H1 (cell line): Measurements from ENCODE around the gene RASSF10. TPM values are rescaled to one million over a fixed set of nuclear protein-coding genes. Genes with fewer than 3 reads are reported as not detected.

Experiments
- RAD21 ChIP-seq, 2 experiments: IDR thresholded peaks in 1 of 2; conservative IDR thresholded peaks in 1 of 2; 2 replicates each; pipeline ENCODE4 v1.6.1; 2011; ENCODE audit warnings: low read depth in 2 of 2, low read length in 2 of 2, improper control_type of control experiment in 1 of 2, inconsistent platforms in 1 of 2, mild to moderate bottlenecking in 1 of 2, moderate library complexity in 1 of 2
- polyA plus RNA-seq, 7 experiments: library from polyadenylated mRNA; depleted of rRNA in 3 of 7; stranded (reverse) in 5 of 7; unstranded in 2 of 7; fragments of >200 nt in 5 of 7; fragments of 200-250 nt in 2 of 7; gene quantifications; 1 replicate in 5 of 7; 2 replicates in 1 of 7; 4 replicates in 1 of 7; pipeline versions ENCODE4 v1.2.1 to v1.2.3, GENCODE V29; 2011 to 2013; ENCODE audit warnings: missing spikeins in 2 of 7, mixed read lengths in 2 of 7
- total RNA-seq: library from RNA; stranded (reverse); fragmentation: NEBNext Ultra II Directional; extraction: Animal tissue kit (Norgen Biotek cat#: 25700); gene quantifications from 2 replicates; pipeline ENCODE4 v1.2.1, GENCODE V29; 2021
- TF ChIP-seq, protein P1 (sequence below): IDR thresholded peaks from 2 replicates; pipeline ENCODE4 v1.6.1; 2011; ENCODE audit warnings: low read length, improper control_type of control experiment

RASSF10 gene
- total and polyA plus RNA-seq, 2 of the 8 experiments (the other 6 are each of a cell fraction or from before 2014, with no cell fraction given), result 0.51 to 1.8 TPM

DNA sequence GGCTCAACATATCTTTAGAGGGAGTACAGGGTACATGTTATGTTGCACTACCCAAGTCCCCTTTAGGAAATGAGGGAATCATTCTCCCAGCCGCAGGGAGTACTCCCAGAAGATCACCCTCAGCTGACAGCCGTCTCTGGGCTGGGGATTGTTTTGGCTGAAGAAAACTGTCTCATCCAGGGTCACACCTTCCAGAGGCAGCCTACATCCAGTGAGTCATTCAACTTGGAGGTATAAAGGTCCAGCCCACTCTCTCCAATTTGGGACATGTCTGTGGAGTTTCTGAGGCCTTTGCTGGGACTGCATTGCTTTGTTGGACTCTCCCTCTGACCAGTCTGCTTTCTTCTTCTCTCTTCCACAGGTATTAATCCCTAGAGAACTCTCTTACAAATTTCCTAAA is 42.1 kb downstream of the RASSF10 start (continued):
- TF ChIP-seq RAD21 (IDR thresholded peaks at IDR 0.05 in 1 of 2, conservative IDR thresholded peaks at IDR 0.05 in 1 of 2; ENCODE audit: low read depth in 2 of 2, low read length in 2 of 2), result no peak
- TF ChIP-seq, protein P1, sequence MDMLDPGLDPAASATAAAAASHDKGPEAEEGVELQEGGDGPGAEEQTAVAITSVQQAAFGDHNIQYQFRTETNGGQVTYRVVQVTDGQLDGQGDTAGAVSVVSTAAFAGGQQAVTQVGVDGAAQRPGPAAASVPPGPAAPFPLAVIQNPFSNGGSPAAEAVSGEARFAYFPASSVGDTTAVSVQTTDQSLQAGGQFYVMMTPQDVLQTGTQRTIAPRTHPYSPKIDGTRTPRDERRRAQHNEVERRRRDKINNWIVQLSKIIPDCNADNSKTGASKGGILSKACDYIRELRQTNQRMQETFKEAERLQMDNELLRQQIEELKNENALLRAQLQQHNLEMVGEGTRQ, result no peak
